Measurements from ENCODE around the gene TRPV2. TPM values are rescaled to one million over a fixed set of nuclear protein-coding genes. Genes with fewer than 3 reads are reported as not detected.
"Not testable (repeated sequence)": the region's sequence is repeated elsewhere in the genome, so short reads cannot be mapped to it uniquely, and the experiment has no call there.

TRPV2 gene
- total and polyA plus RNA-seq, 4 donors: 2.9 to 9.3 (median 4.6) TPM

- TF ChIP-seq ATF3 (IDR thresholded peaks at IDR 0.05) (no peak), HNF4G (IDR thresholded peaks at IDR 0.05) (no peak), FOXA1 (IDR thresholded peaks at IDR 0.05) (no peak), MAX (IDR thresholded peaks at IDR 0.05) (no peak), RXRA (IDR thresholded peaks at IDR 0.05) (no peak), SP1 (IDR thresholded peaks at IDR 0.05) (no peak), CTCF (IDR thresholded peaks at IDR 0.05; ENCODE audit: low read depth, low read length, missing input control) (no peak), JUND (IDR thresholded peaks at IDR 0.05) (no peak), HNF4A (conservative IDR thresholded peaks at IDR 0.05) (no peak), TAF1 (conservative IDR thresholded peaks at IDR 0.05) (no peak), ZBTB33 (IDR thresholded peaks at IDR 0.05) (no peak), GABPA (IDR thresholded peaks at IDR 0.05 in 1 of 2, conservative IDR thresholded peaks at IDR 0.05 in 1 of 2) (no peak), FOXA2 (IDR thresholded peaks at IDR 0.05) (no peak)
- H3K4me1 ChIP-seq (ENCODE audit: control insufficient read depth in 4 of 4, insufficient read depth in 4 of 4, low read length in 3 of 4): peaks cover 0 to 5% (median 4%) of the 10 kb centered on the region in 4 donors
- WGBS: 98% methylated on average over 4 of the region's 4 CpGs
- peaks cover 0 to 22% (median 1%) of the 10 kb centered on the region in 4 donors for H3K36me3 ChIP-seq (ENCODE audit: control insufficient read depth in 4 of 4, insufficient read depth in 3 of 4, low read depth in 1 of 4, low read length in 3 of 4)
- no peak overlapping the region for H3K4me3 ChIP-seq (ENCODE audit: low read depth in 1 of 3, low read length in 3 of 3)
- H3K9me3 ChIP-seq (ENCODE audit: control insufficient read depth in 4 of 4, low read length in 3 of 4): no peaks in the 10 kb centered on the region
- no peak for DNase-seq (ENCODE audit: low spot score)
- no peaks in the 10 kb centered on the region for H3K27me3 ChIP-seq (ENCODE audit: control insufficient read depth in 4 of 4, insufficient read depth in 4 of 4, low read length in 3 of 4)
- no peak overlapping the region for H3K9ac ChIP-seq (ENCODE audit: low read depth in 1 of 2, low read length in 2 of 2)
- no peak overlapping the region for H3K27ac ChIP-seq (ENCODE audit: low read depth in 1 of 2, low read length in 2 of 2)
These were observed 34.7 kb downstream of the TRPV2 start for GRCh38 chr17:16450028-16450427.

- not testable (repeated sequence) for H3K4me3 ChIP-seq (ENCODE audit: low read depth in 1 of 3, low read length in 3 of 3); H3K9ac ChIP-seq (ENCODE audit: low read depth in 1 of 2, low read length in 2 of 2); H3K9me3 ChIP-seq (ENCODE audit: control insufficient read depth in 4 of 4, low read length in 3 of 4); DNase-seq (ENCODE audit: low spot score); H3K4me1 ChIP-seq (ENCODE audit: control insufficient read depth in 4 of 4, insufficient read depth in 4 of 4, low read length in 3 of 4); H3K27ac ChIP-seq (ENCODE audit: low read depth in 1 of 2, low read length in 2 of 2); H3K27me3 ChIP-seq (ENCODE audit: control insufficient read depth in 4 of 4, insufficient read depth in 4 of 4, low read length in 3 of 4)
- WGBS: 88% methylated on average over 8 of the region's 8 CpGs
- H3K36me3 ChIP-seq (ENCODE audit: control insufficient read depth in 4 of 4, insufficient read depth in 3 of 4, low read depth in 1 of 4, low read length in 3 of 4): peaks cover 0 to 14% (median 0%) of the 10 kb centered on the region in 4 donors
These were observed 36.9 kb downstream of the TRPV2 start for GRCh38 chr17:16452268-16452667.

GRCh38 chr17:16453493-16453851 lies 38.1 kb downstream of the TRPV2 start:
- Histone ChIP-seq H3K4me1 (ENCODE audit: control insufficient read depth in 4 of 4, insufficient read depth in 4 of 4, low read length in 3 of 4) (no peaks in the 10 kb centered on the region), H3K36me3 (ENCODE audit: control insufficient read depth in 4 of 4, insufficient read depth in 3 of 4, low read depth in 1 of 4, low read length in 3 of 4) (peaks cover 0 to 8% (median 0%) of the 10 kb centered on the region in 4 donors), H3K9ac (ENCODE audit: low read depth in 1 of 2, low read length in 2 of 2) (no peak overlapping the region), H3K27ac (ENCODE audit: low read depth in 1 of 2, low read length in 2 of 2) (no peak overlapping the region), H3K9me3 (ENCODE audit: control insufficient read depth in 4 of 4, low read length in 3 of 4) (no peaks in the 10 kb centered on the region), H3K4me3 (ENCODE audit: low read depth in 1 of 3, low read length in 3 of 3) (no peak overlapping the region), H3K27me3 (ENCODE audit: control insufficient read depth in 4 of 4, insufficient read depth in 4 of 4, low read length in 3 of 4) (no peaks in the 10 kb centered on the region)
- no peak for DNase-seq (ENCODE audit: low spot score)
- no peak for TF ChIP-seq FOXA1 (IDR thresholded peaks at IDR 0.05)
- TF ChIP-seq JUND (IDR thresholded peaks at IDR 0.05): no peak
- no peak for TF ChIP-seq FOXA2 (IDR thresholded peaks at IDR 0.05)
- TF ChIP-seq ATF3 (IDR thresholded peaks at IDR 0.05): no peak
- TF ChIP-seq EGR1 (IDR thresholded peaks at IDR 0.05; ENCODE audit: low read depth in 2 of 2): no peak
- no peak for TF ChIP-seq REST (IDR thresholded peaks at IDR 0.05)
- TF ChIP-seq HNF4G (IDR thresholded peaks at IDR 0.05): no peak
- no peak for TF ChIP-seq HNF4A (conservative IDR thresholded peaks at IDR 0.05)
- no peak for TF ChIP-seq ZBTB33 (IDR thresholded peaks at IDR 0.05)
- no peak for TF ChIP-seq YY1 (IDR thresholded peaks at IDR 0.05)
- no peak for TF ChIP-seq MAX (IDR thresholded peaks at IDR 0.05)
- no peak for TF ChIP-seq RXRA (IDR thresholded peaks at IDR 0.05)
- no peak for TF ChIP-seq RAD21 (IDR thresholded peaks at IDR 0.05)
- 90% methylated on average over 4 of the region's 4 CpGs for WGBS
